PC-3 (cell line): Measurements from ENCODE around the gene F5. TPM values are rescaled to one million over a fixed set of nuclear protein-coding genes. Genes with fewer than 3 reads are reported as not detected.

Experiments used
- ATAC-seq: fragments of 200-7000 bp; cut with Tn5 transposase; 2 replicates; pipeline ENCODE4 v1.9.1; 2020; ENCODE audit warnings: mild to moderate bottlenecking, moderate library complexity
- BruUV-seq: library from RNA; stranded (reverse); fragments of 400-500 nt; replicated peaks from 2 replicates; lab custom pipeline; 2021; lab: Mats Ljungman, UMichigan
- CTCF ChIA-PET: fragments of 300-600 bp; sonication (Branson Sonifier 250); formaldehyde crosslinking; loops from one replicate; lab custom pipeline; 2022; ENCODE audit warnings: antibody characterized with exemption; lab: Charles Lee
- POLR2A ChIA-PET: fragments of 300-600 bp; sonication (Branson Sonifier 250); formaldehyde crosslinking; loops from one replicate; lab custom pipeline; 2022; ENCODE audit warnings: antibody characterized with exemption; ENCODE audit not compliant: unreplicated experiment; lab: Charles Lee
- DNase-seq: peaks from one replicate; pipeline ENCODE4 v3.0.0-alpha.2; 2015
- H2AFZ ChIP-seq: fragments of 300-600 bp; sonication (generic); 2 replicates; pipeline ENCODE4 v1.6.0; 2016; ENCODE audit warnings: antibody characterized with exemption, low read length
- H3F3A ChIP-seq: fragments of 300-600 bp; sonication (generic); one replicate; pipeline ENCODE4 v1.6.0; 2017; ENCODE audit warnings: antibody characterized with exemption, low read length, control low read depth, mild to moderate bottlenecking; ENCODE audit not compliant: unreplicated experiment
- H3K27ac ChIP-seq: fragments of 300-600 bp; sonication (generic); 2 replicates; pipeline ENCODE4 v1.5.1; 2016; ENCODE audit warnings: mild to moderate bottlenecking, low read length
- H3K27me3 ChIP-seq: fragments of 300-600 bp; sonication (generic); 2 replicates; pipeline ENCODE4 v1.6.1; 2016; ENCODE audit warnings: low read length, mixed read lengths
- H3K36me3 ChIP-seq: fragments of 300-600 bp; sonication (generic); 2 replicates; pipeline ENCODE4 v1.6.1; 2016; ENCODE audit warnings: low read depth, mixed run types, low read length, mixed read lengths
- H3K4me1 ChIP-seq: fragments of 300-600 bp; sonication (generic); 2 replicates; pipeline ENCODE4 v1.5.1; 2016; ENCODE audit warnings: low read length; ENCODE audit not compliant: insufficient read depth
- H3K4me2 ChIP-seq: fragments of 300-600 bp; sonication (generic); 2 replicates; pipeline ENCODE4 v1.6.0; 2016; ENCODE audit warnings: low read length
- H3K4me3 ChIP-seq: fragments of 300-600 bp; sonication (generic); 2 replicates; pipeline ENCODE4 v1.5.1; 2016; ENCODE audit warnings: mild to moderate bottlenecking, low read length, mixed read lengths
- H3K79me2 ChIP-seq: fragments of 300-600 bp; sonication (generic); 2 replicates; pipeline ENCODE4 v1.6.1; 2017; ENCODE audit warnings: low read length, mixed read lengths
- H3K9ac ChIP-seq: fragments of 300-600 bp; sonication (generic); 2 replicates; pipeline ENCODE4 v1.6.0; 2016; ENCODE audit warnings: mild to moderate bottlenecking, low read length
- H3K9me2 ChIP-seq: fragments of 300-600 bp; sonication (generic); replicated peaks from 2 replicates; pipeline ENCODE4 v1.6.1; 2016; ENCODE audit warnings: mixed run types, low read length, mixed read lengths
- H3K9me3 ChIP-seq: fragments of 300-600 bp; sonication (generic); 2 replicates; pipeline ENCODE4 v1.6.1; 2016; ENCODE audit warnings: low read length, mixed read lengths
- H4K20me1 ChIP-seq: fragments of 300-600 bp; sonication (generic); 2 replicates; pipeline ENCODE4 v1.6.1; 2016; ENCODE audit warnings: low read length, mixed read lengths
- EZH2 ChIP-seq: fragments of 300-600 bp; sonication (generic); IDR thresholded peaks from one replicate; pipeline ENCODE4 v1.6.1; 2017; ENCODE audit warnings: antibody characterized with exemption, mild to moderate bottlenecking, low read length; ENCODE audit not compliant: unreplicated experiment
- EZH2phosphoT487 ChIP-seq: fragments of 300-600 bp; sonication (generic); IDR thresholded peaks from 2 replicates; pipeline ENCODE4 v1.6.1; 2018; ENCODE audit warnings: mild to moderate bottlenecking, antibody characterized with exemption, low read length, borderline replicate concordance
- intact Hi-C: fragments of 100-400 bp; cut with micrococcal nuclease; formaldehyde crosslinking; loops from 2 replicates; pipeline ENCODE4 v1.9.0; 2023
- total RNA-seq: library from RNA; depleted of rRNA; stranded (reverse); fragments of >200 nt; gene quantifications from 2 replicates; pipeline ENCODE4 v1.2.3, GENCODE V29; 2014
- TF ChIP-seq, protein P1 (sequence below): fragments of 300-600 bp; sonication (generic); conservative IDR thresholded peaks from 2 replicates; pipeline ENCODE4 v1.5.1; 2017; ENCODE audit warnings: antibody characterized with exemption, low read depth, mild to moderate bottlenecking, low read length

F5 gene
- total RNA-seq, 1 experiment from 2014 or later, result not detected

DNA sequence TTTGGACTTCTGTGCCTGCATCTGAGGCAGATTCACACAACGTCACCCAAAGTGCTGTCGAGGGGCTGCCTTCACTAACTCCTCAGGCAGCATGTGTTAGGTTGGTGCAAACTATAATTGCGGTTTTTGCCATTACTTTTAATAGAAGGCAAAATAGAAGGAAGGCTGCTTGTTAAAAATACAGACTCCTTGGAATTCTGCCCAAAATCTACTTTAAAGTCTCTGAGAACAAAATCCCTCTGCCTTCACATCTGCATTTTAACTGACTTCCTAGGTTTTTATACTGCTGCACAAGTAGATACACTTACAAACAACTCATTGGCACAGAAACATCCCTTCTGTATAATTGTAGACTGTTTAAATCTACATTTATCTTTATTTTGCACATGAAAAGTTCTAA, 59.3 kb downstream of the F5 start:
- Histone ChIP-seq H3K9me3 (no peaks in the 10 kb centered on the region), H3F3A (no peaks in the 10 kb centered on the region), H3K27ac (no peak overlapping the region), H3K9ac (no peak overlapping the region), H3K36me3 (no peaks in the 10 kb centered on the region), H3K4me2 (no peak overlapping the region), H3K9me2 (no peaks in the 10 kb centered on the region), H3K4me3 (no peak overlapping the region), H2AFZ (no peak overlapping the region), H3K79me2 (no peaks in the 10 kb centered on the region), H4K20me1 (no peaks in the 10 kb centered on the region), H3K4me1 (peaks cover 45% of the 10 kb centered on the region), H3K27me3 (no peaks in the 10 kb centered on the region)
- no TSS peak for BruUV-seq
- TF ChIP-seq, protein P1, sequence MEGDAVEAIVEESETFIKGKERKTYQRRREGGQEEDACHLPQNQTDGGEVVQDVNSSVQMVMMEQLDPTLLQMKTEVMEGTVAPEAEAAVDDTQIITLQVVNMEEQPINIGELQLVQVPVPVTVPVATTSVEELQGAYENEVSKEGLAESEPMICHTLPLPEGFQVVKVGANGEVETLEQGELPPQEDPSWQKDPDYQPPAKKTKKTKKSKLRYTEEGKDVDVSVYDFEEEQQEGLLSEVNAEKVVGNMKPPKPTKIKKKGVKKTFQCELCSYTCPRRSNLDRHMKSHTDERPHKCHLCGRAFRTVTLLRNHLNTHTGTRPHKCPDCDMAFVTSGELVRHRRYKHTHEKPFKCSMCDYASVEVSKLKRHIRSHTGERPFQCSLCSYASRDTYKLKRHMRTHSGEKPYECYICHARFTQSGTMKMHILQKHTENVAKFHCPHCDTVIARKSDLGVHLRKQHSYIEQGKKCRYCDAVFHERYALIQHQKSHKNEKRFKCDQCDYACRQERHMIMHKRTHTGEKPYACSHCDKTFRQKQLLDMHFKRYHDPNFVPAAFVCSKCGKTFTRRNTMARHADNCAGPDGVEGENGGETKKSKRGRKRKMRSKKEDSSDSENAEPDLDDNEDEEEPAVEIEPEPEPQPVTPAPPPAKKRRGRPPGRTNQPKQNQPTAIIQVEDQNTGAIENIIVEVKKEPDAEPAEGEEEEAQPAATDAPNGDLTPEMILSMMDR, result no peak
- TF ChIP-seq EZH2 (no peak), EZH2phosphoT487 (no peak)
- CTCF ChIA-PET, result no interaction called here
- POLR2A ChIA-PET, result no interaction called here
- ATAC-seq (no peak), DNase-seq (no peak)
- intact Hi-C loops, result loop anchor here (5.0 kb wide), 1 partner anchor 160 kb away; the partner anchor contains the start of genes BLZF1 and NME7

DNA sequence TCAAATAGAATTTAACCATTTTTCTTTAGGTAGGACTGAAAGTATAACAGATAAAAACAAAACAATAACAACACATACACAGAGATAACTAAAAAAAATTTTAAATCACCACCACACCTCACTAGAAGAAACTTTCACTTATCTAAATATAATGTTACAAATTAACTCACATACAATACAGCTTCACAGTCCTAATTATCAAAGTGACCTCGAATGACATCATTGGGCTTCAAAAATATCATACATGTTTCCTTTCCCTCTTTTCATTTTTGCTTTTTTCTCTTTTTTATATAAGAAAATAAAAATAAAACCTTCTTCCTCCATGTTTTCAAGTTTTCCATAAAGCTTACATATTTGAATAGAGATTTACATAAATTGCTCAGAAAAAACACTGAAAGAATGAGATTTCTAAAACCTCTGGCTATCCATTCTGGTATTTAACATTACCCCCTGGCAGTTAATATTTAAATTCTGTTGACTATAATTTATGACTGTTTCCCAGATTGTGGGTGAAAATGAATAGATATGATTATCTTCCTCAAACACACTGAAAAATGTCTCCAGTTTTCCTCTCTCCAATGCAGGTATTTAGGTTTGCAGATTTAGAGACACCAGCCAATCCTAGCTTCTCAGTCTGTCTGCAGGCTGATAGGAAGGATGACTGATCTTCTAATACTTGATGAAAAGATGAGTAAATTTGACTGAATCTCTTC, 60.0 kb downstream of the F5 start:
- H3F3A ChIP-seq, result no peaks in the 10 kb centered on the region
- peaks cover 45% of the 10 kb centered on the region for H3K4me1 ChIP-seq
- no TSS peak for BruUV-seq
- no peak overlapping the region for H3K27ac ChIP-seq
- no peak overlapping the region for H2AFZ ChIP-seq
- H3K27me3 ChIP-seq, result no peaks in the 10 kb centered on the region
- ATAC-seq (no peak), DNase-seq (no peak)
- no peaks in the 10 kb centered on the region for H3K36me3 ChIP-seq
- no peak overlapping the region for H3K9ac ChIP-seq
- no peak overlapping the region for H3K4me3 ChIP-seq
- CTCF ChIA-PET, result no interaction called here
- H3K4me2 ChIP-seq, result no peak overlapping the region
- H3K9me2 ChIP-seq, result no peaks in the 10 kb centered on the region
- intact Hi-C loops, result loop anchor here (5.0 kb wide), 1 partner anchor 159 kb away; the partner anchor contains the start of genes BLZF1 and NME7
- POLR2A ChIA-PET, result interaction anchor here (0.7 kb wide), 1 partner anchor 8 kb away, joined by 5 read pairs; no protein-coding TSS in a partner anchor
- no peaks in the 10 kb centered on the region for H3K9me3 ChIP-seq
- TF ChIP-seq, protein P1, result no peak
- TF ChIP-seq EZH2phosphoT487, result no peak
- H4K20me1 ChIP-seq, result no peaks in the 10 kb centered on the region
- no peaks in the 10 kb centered on the region for H3K79me2 ChIP-seq

DNA sequence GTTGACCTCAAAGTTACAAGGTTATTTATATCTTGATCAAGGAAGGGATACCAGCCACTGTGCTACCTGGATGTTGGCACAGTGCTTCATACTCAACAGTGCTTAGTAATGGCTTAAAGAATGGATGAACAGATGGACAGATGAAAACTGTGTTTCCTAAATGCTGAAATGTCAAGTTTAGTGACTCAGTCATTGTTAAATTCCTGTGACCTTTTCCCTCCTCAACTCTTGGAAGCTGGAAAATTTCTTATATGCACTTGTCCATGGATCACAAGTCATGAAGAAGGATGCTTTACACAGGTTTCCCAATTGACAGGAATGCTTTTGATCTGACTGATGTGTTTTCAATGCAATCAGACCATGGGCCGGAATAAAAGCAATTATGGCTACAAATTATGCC, 60.9 kb downstream of the F5 start:
- H3K79me2 ChIP-seq, result no peaks in the 10 kb centered on the region
- CTCF ChIA-PET, result no interaction called here
- POLR2A ChIA-PET, result no interaction called here
- peaks cover 41% of the 10 kb centered on the region for H3K4me1 ChIP-seq
- no peak; the same call in 1 of the 2 replicates for ATAC-seq
- H3K4me2 ChIP-seq, result no peak overlapping the region
- H4K20me1 ChIP-seq, result no peaks in the 10 kb centered on the region
- no peak overlapping the region for H3K9ac ChIP-seq
- TF ChIP-seq, protein P1, result no peak
- TF ChIP-seq EZH2phosphoT487 (no peak), EZH2 (no peak)
- no TSS peak for BruUV-seq
- DNase-seq, result peak; percentile 58
- intact Hi-C loops, result loop anchor here (5.0 kb wide), 1 partner anchor 158 kb away; the partner anchor contains the start of genes BLZF1 and NME7
- no peaks in the 10 kb centered on the region for H3K9me2 ChIP-seq
- H3K9me3 ChIP-seq, result no peaks in the 10 kb centered on the region
- no peaks in the 10 kb centered on the region for H3K27me3 ChIP-seq
- H2AFZ ChIP-seq, result no peak overlapping the region
- H3K27ac ChIP-seq, result no peak overlapping the region
- no peak overlapping the region for H3K4me3 ChIP-seq
- H3K36me3 ChIP-seq, result no peaks in the 10 kb centered on the region
- H3F3A ChIP-seq, result no peaks in the 10 kb centered on the region
